OCI-LY3 (cell line): ENCODE data around the gene SEMA6A.

ENCODE experiments used
- H2AFZ ChIP-seq: fragments of 200-600, 300-600 bp; shearing (Covaris generic); 2 replicates; pipeline ENCODE4 v1.6.0; 2014; ENCODE audit warnings: antibody characterized with exemption, low read depth, low read length
- H3K27ac ChIP-seq: fragments of 200-600, 300-600 bp; sonication (generic); 2 replicates; pipeline ENCODE4 v1.5.1; 2014; ENCODE audit warnings: mild to moderate bottlenecking, low read length, moderate library complexity, mixed read lengths
- H3K27me3 ChIP-seq: fragments of 200-600, 300-600 bp; sonication (generic); 2 replicates; pipeline ENCODE4 v1.6.1; 2014; ENCODE audit warnings: low read depth, low read length, mixed read lengths
- H3K36me3 ChIP-seq: fragments of 200-600, 300-600 bp; sonication (generic); replicated peaks from 2 replicates; pipeline ENCODE3; 2014; ENCODE audit warnings: low read depth, low read length, mixed read lengths
- H3K4me1 ChIP-seq: fragments of 300-600, 200-600 bp; sonication (generic); 2 replicates; pipeline ENCODE4 v1.6.1; 2014; ENCODE audit warnings: low read length, mixed read lengths
- H3K4me2 ChIP-seq: fragments of 200-600, 300-600 bp; sonication (generic); 2 replicates; pipeline ENCODE4 v1.6.1; 2014; ENCODE audit warnings: low read length, mixed read lengths
- H3K4me3 ChIP-seq: fragments of 300-600, 200-600 bp; sonication (generic); 2 replicates; pipeline ENCODE4 v1.5.1; 2014; ENCODE audit warnings: antibody characterized with exemption, mild to moderate bottlenecking, low read length, moderate library complexity
- H3K79me2 ChIP-seq: fragments of 300-600, 200-600 bp; shearing (Covaris generic); 2 replicates; pipeline ENCODE4 v1.6.1; 2014; ENCODE audit warnings: mild to moderate bottlenecking, low read length, mixed read lengths
- H3K9ac ChIP-seq: fragments of 300-600, 200-600 bp; shearing (Covaris generic); 2 replicates; pipeline ENCODE4 v1.6.0; 2014; ENCODE audit warnings: mild to moderate bottlenecking, low read length, moderate library complexity
- H3K9me3 ChIP-seq: fragments of 200-600, 300-600 bp; shearing (Covaris generic); 2 replicates; pipeline ENCODE4 v1.6.1; 2014; ENCODE audit warnings: low read length, mixed read lengths; ENCODE audit not compliant: insufficient read depth
- H4K20me1 ChIP-seq: fragments of 200-600, 300-600 bp; sonication (generic); 2 replicates; pipeline ENCODE4 v1.6.1; 2016; ENCODE audit warnings: low read length, mixed read lengths; ENCODE audit not compliant: insufficient read depth
- EZH2phosphoT487 ChIP-seq: fragments of 200-600 bp; shearing (Covaris generic); IDR thresholded peaks from 2 replicates; pipeline ENCODE4 v1.6.1; 2018; ENCODE audit warnings: antibody characterized with exemption, mixed run types, low read depth
- TF ChIP-seq, protein P1 (sequence below): fragments of 200-600, 300-600 bp; sonication (generic); IDR thresholded peaks from 2 replicates; pipeline ENCODE4 v1.5.1; 2014; ENCODE audit warnings: antibody characterized with exemption, low read length, low read depth

SEMA6A gene

GRCh38 chr5:116486588-116486987, 88.0 kb downstream of the SEMA6A start:
- Histone ChIP-seq H3K36me3 (no peaks in the 10 kb centered on the region), H3K27ac (no peak overlapping the region), H2AFZ (no peak overlapping the region)

GRCh38 chr5:116484645-116485044, 90.0 kb downstream of the SEMA6A start:
- Histone ChIP-seq H3K9ac (no peak overlapping the region), H3K27me3 (no peaks in the 10 kb centered on the region), H3K27ac (no peak overlapping the region), H2AFZ (no peak overlapping the region), H3K36me3 (no peaks in the 10 kb centered on the region), H3K79me2 (no peaks in the 10 kb centered on the region), H4K20me1 (no peaks in the 10 kb centered on the region), H3K4me3 (no peak overlapping the region), H3K9me3 (no peaks in the 10 kb centered on the region), H3K4me1 (no peaks in the 10 kb centered on the region), H3K4me2 (no peak overlapping the region)
- TF ChIP-seq EZH2phosphoT487 = no peak
- TF ChIP-seq, protein P1, sequence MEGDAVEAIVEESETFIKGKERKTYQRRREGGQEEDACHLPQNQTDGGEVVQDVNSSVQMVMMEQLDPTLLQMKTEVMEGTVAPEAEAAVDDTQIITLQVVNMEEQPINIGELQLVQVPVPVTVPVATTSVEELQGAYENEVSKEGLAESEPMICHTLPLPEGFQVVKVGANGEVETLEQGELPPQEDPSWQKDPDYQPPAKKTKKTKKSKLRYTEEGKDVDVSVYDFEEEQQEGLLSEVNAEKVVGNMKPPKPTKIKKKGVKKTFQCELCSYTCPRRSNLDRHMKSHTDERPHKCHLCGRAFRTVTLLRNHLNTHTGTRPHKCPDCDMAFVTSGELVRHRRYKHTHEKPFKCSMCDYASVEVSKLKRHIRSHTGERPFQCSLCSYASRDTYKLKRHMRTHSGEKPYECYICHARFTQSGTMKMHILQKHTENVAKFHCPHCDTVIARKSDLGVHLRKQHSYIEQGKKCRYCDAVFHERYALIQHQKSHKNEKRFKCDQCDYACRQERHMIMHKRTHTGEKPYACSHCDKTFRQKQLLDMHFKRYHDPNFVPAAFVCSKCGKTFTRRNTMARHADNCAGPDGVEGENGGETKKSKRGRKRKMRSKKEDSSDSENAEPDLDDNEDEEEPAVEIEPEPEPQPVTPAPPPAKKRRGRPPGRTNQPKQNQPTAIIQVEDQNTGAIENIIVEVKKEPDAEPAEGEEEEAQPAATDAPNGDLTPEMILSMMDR = no peak

More at GRCh38 chr5:116486588-116486987, 88.0 kb downstream of the SEMA6A start:
- H4K20me1 ChIP-seq = no peaks in the 10 kb centered on the region
- H3K9ac ChIP-seq = no peak overlapping the region
- H3K79me2 ChIP-seq = no peaks in the 10 kb centered on the region
- H3K9me3 ChIP-seq = no peaks in the 10 kb centered on the region
- TF ChIP-seq EZH2phosphoT487 = no peak
- TF ChIP-seq, protein P1 = no peak
- no peaks in the 10 kb centered on the region for H3K27me3 ChIP-seq
- no peaks in the 10 kb centered on the region for H3K4me1 ChIP-seq
- no peak overlapping the region for H3K4me3 ChIP-seq
- H3K4me2 ChIP-seq = no peak overlapping the region

DNA sequence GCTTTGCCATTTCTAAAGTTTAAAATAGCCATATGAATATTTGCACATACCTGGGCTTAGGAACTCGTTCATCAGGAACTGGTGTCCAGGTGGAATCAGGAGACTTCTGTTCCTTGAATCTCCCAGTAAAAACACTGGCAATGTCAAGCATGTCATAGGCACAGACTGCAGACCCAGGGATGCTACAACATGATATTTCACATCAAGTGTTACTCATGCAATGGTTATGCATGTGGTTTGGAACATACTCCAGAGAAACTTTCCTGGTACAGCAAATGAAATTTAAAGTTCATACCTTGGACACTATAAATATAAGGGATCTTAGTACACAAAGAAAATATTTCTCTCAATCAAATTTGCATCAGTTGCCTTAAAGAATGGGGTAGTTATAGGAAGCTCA, 92.2 kb downstream of the SEMA6A start:
- H3K27me3 ChIP-seq = no peaks in the 10 kb centered on the region
- no peak for TF ChIP-seq EZH2phosphoT487
- TF ChIP-seq, protein P1 = no peak
- H3K36me3 ChIP-seq = peaks cover 7% of the 10 kb centered on the region
- H3K27ac ChIP-seq = no peak overlapping the region
- H4K20me1 ChIP-seq = no peaks in the 10 kb centered on the region
- no peak overlapping the region for H3K9ac ChIP-seq
- no peak overlapping the region for H3K4me2 ChIP-seq
- no peak overlapping the region for H3K4me3 ChIP-seq
- no peak overlapping the region for H2AFZ ChIP-seq
- no peaks in the 10 kb centered on the region; the same call in 1 of the 2 replicates for H3K9me3 ChIP-seq
- no peaks in the 10 kb centered on the region for H3K4me1 ChIP-seq
- no peaks in the 10 kb centered on the region for H3K79me2 ChIP-seq

- Histone ChIP-seq H3K4me2 (no peak overlapping the region), H3K4me1 (peaks cover 3% of the 10 kb centered on the region), H3K4me3 (no peak overlapping the region), H3K27ac (no peak overlapping the region), H3K36me3 (peaks cover 19% of the 10 kb centered on the region), H4K20me1 (no peaks in the 10 kb centered on the region), H2AFZ (no peak overlapping the region), H3K9me3 (peaks cover 7% of the 10 kb centered on the region; the same call in 1 of the 2 replicates), H3K27me3 (no peaks in the 10 kb centered on the region), H3K9ac (no peak overlapping the region), H3K79me2 (no peaks in the 10 kb centered on the region)
- TF ChIP-seq, protein P1 = no peak
- TF ChIP-seq EZH2phosphoT487 = no peak
These were observed 93.6 kb downstream of the SEMA6A start for GRCh38 chr5:116480894-116481510.
